GM18526 (cell line): ENCODE data around the gene KCNAB2.

Source experiments
- POLR2A ChIP-seq: IDR thresholded peaks from 3 replicates; pipeline ENCODE4 v1.6.1; 2011; ENCODE audit not compliant: insufficient read length; ENCODE audit errors: extremely low read depth

Gene KCNAB2

GRCh38 chr1:6081901-6082300, 36.2 kb downstream of the KCNAB2 start:
- no peak for TF ChIP-seq POLR2A

GRCh38 chr1:6082430-6082971, 36.8 kb downstream of the KCNAB2 start:
- no peak for TF ChIP-seq POLR2A

DNA sequence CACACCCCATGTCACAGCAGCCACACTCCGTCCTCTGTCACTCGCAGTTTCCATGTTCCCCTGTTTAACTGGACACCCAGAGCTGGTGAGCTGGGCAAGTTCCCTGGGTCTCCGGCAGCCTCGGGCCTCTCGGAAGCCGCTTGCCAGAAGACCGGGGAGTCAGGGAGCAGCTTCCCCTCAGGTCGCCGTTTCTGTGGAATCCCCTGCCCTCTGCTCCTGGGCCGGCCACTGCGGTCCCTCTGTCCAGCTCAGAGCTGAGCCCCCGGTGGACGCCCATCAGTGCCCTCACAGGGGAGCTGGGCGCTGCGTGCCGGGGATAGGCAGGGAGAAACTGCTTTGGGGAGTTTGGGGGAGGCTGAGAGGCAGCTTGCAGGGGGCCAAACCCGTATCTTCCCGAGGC, 37.7 kb downstream of the KCNAB2 start:
- TF ChIP-seq POLR2A: no peak

GRCh38 chr1:6083801-6084446, 38.2 kb downstream of the KCNAB2 start:
- no peak for TF ChIP-seq POLR2A

DNA sequence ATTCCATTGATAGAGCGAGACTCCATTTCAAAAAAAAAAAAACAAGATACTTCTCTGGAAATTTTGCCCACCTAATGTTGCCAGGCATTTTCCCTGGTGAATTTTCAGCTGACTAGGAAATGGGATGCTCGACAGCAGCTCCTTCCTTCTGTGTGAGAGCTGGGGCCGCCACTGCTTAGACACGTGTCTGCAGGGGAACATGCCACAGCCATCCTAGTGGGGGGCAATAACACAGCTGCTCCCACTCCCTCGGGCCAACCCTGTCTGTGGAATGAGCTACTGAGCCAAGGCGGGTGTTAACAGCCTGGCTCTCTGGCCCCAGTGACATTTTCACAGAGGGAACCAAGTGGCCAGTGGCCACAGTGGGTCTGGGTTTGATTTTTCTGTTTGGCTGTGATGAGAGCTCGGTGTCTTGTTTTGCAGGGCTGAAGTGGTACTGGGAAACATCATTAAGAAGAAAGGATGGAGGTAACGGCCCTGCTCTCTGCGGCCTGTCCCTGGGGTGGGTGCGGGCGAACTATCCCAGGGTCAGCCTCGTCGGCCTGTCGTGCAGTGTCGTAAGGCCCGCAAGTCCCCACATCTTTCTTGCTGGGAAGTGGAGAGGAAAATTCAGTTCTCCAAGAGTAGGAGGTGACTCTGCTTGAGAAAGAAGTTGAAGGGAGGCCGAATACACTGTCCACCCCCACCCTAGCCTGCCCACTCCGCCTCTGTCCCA, 39.2 kb downstream of the KCNAB2 start:
- TF ChIP-seq POLR2A: no peak

- no peak for TF ChIP-seq POLR2A
Observed at GRCh38 chr1:6085666-6086065, 40.0 kb downstream of the KCNAB2 start.

DNA sequence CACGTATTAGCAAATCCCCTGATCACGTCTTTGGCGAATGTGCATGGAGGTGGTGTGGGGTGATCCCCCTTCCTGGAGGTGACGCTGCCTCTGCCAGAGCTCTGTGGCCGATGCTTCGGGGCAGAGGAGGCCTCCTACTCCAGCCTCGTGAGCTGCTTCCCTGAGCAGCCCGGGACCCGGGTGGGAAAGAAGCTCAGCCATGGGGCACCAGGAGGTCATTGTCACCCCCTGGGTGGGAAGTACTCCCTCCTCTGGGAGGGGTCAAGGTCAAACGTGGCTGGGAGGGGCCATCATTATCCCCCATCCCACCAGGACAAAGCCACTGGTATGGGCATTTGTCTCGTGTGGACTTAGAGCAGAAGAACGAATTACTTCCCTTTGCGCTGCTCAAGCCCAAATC, 40.7 kb downstream of the KCNAB2 start:
- no peak for TF ChIP-seq POLR2A

DNA sequence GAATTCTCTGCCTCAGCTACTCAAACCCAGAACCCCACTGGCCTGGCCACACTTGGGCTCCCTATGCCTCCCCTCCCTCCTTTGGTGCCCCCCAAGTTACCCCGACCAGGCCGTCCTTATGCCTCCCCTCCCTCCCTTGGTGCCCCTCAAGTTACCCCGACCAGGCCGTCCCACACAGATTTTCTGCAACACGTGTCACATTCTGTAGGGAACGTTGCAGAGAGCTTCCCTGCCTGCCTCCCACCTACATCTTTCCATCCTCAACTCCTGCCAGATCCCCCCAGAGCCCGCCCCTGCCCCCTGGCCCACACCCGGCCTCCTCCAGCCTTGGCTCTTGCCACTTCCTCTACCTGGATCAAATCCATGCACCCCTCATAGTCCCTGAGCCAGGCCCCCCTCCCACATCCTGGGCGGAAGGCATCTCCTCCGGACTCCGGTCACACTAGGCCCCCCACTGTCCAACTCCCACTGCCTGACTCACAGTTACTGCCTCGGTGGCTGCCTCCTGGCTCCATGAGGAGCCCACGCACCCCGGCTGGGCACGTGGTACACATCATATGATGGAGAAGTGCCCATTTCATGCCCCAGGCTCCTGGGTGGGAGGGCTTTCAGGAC, 41.2 kb downstream of the KCNAB2 start:
- no peak for TF ChIP-seq POLR2A

- no peak for TF ChIP-seq POLR2A
Observed at GRCh38 chr1:6087377-6087772, 41.7 kb downstream of the KCNAB2 start.

DNA sequence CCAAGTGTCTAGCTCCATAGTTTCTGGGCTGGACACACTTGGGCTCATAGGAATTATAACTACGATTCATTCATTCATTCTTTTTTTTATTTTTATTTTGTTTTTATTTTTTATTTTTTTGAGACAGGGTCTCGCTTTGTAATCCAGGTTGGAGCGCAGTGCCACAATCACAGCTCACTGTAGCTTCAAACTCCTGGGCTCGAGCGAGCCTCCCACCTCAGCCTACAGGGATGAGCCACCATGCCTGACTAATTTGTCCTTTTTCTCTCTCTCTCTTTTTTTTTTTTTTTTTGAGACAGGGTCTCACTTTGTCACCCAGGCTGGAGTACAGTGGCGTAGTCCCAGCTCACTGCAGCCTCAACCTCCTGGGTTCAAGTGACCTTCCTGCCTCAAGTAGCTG, 42.3 kb downstream of the KCNAB2 start:
- TF ChIP-seq POLR2A: no peak

DNA sequence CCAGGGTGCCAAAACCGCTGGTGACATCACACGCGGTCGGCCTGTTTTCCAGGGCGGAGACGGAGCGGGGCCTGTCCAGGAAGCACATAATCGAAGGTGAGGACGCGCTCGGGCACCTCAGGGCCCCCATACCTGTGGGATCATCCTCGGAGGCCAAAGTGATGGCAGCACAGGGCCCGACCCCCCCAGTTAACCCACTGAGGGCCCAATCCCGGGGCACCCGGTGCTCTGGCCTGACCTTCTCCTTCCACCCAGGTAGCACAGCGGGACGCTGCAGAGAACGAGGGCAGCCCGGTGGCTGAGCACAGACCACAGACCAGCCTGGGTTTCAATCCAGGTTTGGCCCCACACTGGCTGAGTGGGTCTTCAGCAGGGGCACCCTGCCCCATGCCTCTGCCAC, 43.3 kb downstream of the KCNAB2 start:
- TF ChIP-seq POLR2A: no peak

- no peak for TF ChIP-seq POLR2A
Observed at GRCh38 chr1:6090288-6090687, 44.6 kb downstream of the KCNAB2 start.

DNA sequence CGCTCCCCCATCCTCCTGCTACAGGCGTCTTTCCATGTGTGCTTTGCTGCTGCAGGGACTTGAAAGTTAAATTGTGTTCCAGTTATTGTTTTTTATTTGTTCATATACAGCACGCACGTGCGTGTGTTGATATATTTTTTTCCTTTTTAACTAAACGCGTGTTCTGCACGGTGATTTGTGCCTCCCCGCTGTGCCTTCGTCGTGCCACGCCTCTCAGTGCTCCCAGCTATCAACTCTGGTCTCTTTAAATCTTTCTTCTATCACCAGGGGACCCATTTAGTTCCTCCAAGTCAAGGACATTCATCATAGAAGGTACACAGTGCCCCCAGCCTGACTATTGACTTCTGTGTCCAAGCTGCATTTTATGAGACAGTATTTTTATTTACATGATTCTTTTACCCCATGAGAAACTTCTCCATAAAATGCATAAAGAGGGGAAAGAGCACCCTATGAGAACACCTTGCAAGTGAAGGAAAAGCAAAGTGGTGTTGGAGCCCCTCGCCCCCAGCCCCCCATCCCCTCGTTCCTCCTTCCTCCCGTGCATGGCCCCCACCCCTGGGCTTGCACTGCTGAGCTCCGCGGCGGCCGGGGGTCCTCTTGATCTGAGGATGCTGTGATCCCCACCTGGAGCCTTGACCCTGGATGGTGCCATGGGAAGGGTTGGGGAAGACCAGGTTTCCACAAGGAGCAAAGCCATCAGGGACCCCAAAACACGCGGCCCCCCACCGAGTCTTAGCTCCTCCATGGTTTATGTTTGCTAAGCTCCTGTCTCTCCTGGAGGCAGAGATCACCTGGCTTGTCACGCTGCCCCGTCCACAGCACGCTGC, 45.5 kb downstream of the KCNAB2 start:
- TF ChIP-seq POLR2A: no peak

DNA sequence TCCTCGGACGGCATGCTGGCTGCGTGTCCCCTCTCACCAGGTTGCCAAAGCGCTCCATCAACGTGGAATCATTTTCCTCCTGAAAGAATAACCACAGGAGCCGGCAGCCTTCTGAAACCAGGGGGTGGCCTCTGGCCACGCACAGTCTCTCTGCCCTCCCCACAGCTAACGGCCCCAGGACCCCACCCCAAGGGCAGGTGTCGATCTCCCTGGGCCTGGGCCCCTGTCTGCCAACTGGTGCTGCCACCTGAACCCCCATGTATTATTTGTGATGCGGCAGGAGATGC, 46.1 kb downstream of the KCNAB2 start:
- TF ChIP-seq POLR2A: no peak

DNA sequence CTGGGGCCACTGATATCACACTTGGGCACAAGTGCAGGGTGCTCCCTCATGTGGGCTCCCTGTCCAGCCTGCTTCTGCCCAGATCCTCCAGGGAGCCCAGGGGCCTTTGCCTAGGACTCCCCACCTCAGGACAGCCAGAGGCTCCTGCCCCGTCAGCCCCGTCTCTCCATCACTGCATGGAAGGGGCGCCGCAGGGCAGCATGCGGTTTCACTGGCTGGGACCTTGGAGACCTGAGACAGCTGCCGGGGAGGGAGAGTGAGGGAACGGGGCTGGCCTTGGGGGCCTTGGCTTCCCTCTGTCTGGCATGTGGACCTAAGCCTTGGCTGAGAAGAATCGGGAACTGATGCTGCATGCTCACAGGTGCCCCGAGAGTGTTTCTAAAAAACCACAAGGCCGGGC, 46.5 kb downstream of the KCNAB2 start:
- no peak for TF ChIP-seq POLR2A

DNA sequence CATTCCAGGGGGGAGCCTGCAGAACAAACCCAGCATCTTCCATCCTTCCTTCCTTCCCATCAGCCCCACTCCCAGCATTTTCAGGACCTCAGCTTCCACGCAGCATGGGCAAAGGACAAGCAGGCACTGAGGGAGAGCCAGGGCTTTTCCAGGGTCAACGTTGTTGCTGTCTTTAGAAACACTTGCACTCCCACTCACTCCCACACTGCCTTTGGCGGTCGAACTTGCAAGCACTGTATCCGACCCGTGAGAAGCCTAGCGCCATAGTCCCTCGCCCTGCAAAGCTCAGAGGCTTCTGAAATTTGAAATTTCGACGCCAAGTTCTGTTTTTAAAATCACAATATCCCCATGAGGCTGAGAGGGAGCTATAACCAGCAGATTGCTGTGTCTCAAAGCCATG, 47.4 kb downstream of the KCNAB2 start:
- no peak for TF ChIP-seq POLR2A
